OCI-LY1 (cell line): ENCODE results near the gene DCLK1.

Source experiments
- CTCF ChIP-seq: fragments of 200-600 bp; sonication (generic), shearing (Covaris generic); IDR thresholded peaks from 2 replicates; pipeline ENCODE4 v1.5.1; 2017; ENCODE audit warnings: mild to moderate bottlenecking, antibody characterized with exemption, low read length, moderate library complexity, mixed read lengths
- EZH2 ChIP-seq: fragments of 200-600 bp; sonication (generic), shearing (Covaris generic); IDR thresholded peaks from 2 replicates; pipeline ENCODE4 v1.8.0; 2017; ENCODE audit warnings: borderline replicate concordance, mixed run types, mild to moderate bottlenecking, antibody characterized with exemption, low read length, moderate library complexity, mixed read lengths

GRCh38 chr13:35810321-35810720 lies 320.9 kb downstream of the DCLK1 start:
- no peak for TF ChIP-seq CTCF
- no peak for TF ChIP-seq EZH2
